ENCODE measurements around the gene BRD3OS.

DNA sequence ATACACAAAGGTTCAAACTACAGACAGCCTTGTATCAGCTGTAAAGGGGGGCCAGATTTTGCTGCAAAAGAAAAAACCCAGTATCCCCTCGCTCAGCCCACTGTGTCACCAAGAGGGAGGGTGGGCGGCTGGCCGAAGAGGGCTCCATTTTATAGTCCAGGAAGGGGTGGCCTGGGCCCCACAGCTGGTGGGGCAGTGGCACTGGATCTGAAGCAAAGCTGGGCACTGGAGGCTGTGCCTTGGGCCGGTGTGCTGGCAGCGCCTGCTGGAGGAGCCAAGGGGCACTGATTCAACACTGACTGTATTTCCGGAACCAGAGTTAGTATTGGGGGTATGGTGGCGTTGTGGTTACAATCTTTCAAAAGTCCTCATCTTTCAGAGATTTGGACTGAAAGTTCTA is 33.4 kb downstream of the BRD3OS start:
- TF ChIP-seq ZBTB7A (IDR thresholded peaks at IDR 0.05; ENCODE audit: low read depth) (no peak), CEBPB (IDR thresholded peaks at IDR 0.05) (no peak), REST (IDR thresholded peaks at IDR 0.05; ENCODE audit: low read depth) (no peak), EP300 (IDR thresholded peaks at IDR 0.05; ENCODE audit: borderline replicate concordance) (no peak), EGR1 (IDR thresholded peaks at IDR 0.05) (no peak), TEAD4 (IDR thresholded peaks at IDR 0.05) (no peak), TAF1 (IDR thresholded peaks at IDR 0.05; ENCODE audit: low read depth) (no peak), RAD21 (IDR thresholded peaks at IDR 0.05; ENCODE audit: low read depth) (no peak), YY1 (IDR thresholded peaks at IDR 0.05; ENCODE audit: low read depth) (no peak), CREB1 (IDR thresholded peaks at IDR 0.05; ENCODE audit: low read depth) (no peak), NFIC (IDR thresholded peaks at IDR 0.05) (no peak)

Measured in Ishikawa (cell line).